Right atrium auricular region (tissue), 2 donors: ENCODE data around the gene GPR17. TPM values are rescaled to one million over a fixed set of nuclear protein-coding genes. Genes with fewer than 3 reads are reported as not detected.

Source experiments
- DNase-seq: peaks from one replicate; pipeline ENCODE4 v3.0.0-alpha.2; 2019; ENCODE audit warnings: low spot score
- H3K27ac ChIP-seq, 2 donors: fragments of 200-600 bp; sonication (generic); 1 replicate in 1 of 2; 2 replicates in 1 of 2; pipeline ENCODE4 v1.5.1; 2016 to 2019
- H3K27me3 ChIP-seq, 2 donors: fragments of 200-600 bp; sonication (generic); one replicate each; pipeline versions ENCODE4 v1.5.1 to v1.6.0; 2017 to 2019
- H3K36me3 ChIP-seq: fragments of 200-600 bp; sonication (generic); one replicate; pipeline ENCODE4 v1.5.1; 2016
- H3K4me1 ChIP-seq, 2 donors: fragments of 200-600 bp; sonication (generic); one replicate each; pipeline versions ENCODE4 v1.5.1 to v1.6.0; 2017 to 2019
- H3K4me3 ChIP-seq, 2 donors: fragments of 200-600 bp; sonication (generic); 1 replicate in 1 of 2; 2 replicates in 1 of 2; pipeline ENCODE4 v1.5.1; 2017 to 2019; ENCODE audit warnings: mild to moderate bottlenecking in 1 of 2, moderate library complexity in 1 of 2
- H3K9me3 ChIP-seq, 2 donors: fragments of 200-600 bp; sonication (generic); one replicate each; pipeline ENCODE4 v1.5.1; 2019
- total RNA-seq, 2 donors: library from RNA; depleted of rRNA; stranded (reverse); fragments of >200 nt; gene quantifications; one replicate each; pipeline ENCODE4 v1.1.0, GENCODE V29; 2016
- TF ChIP-seq, protein P1 (sequence below), 2 donors: fragments of 200-600 bp; sonication (generic); IDR thresholded peaks; one replicate each; pipeline ENCODE4 v1.5.1; 2019; ENCODE audit warnings: antibody characterized with exemption in 2 of 2

Gene GPR17
- total RNA-seq, 2 donors from 2014 or later, result 0.24 TPM; not detected in 1

DNA sequence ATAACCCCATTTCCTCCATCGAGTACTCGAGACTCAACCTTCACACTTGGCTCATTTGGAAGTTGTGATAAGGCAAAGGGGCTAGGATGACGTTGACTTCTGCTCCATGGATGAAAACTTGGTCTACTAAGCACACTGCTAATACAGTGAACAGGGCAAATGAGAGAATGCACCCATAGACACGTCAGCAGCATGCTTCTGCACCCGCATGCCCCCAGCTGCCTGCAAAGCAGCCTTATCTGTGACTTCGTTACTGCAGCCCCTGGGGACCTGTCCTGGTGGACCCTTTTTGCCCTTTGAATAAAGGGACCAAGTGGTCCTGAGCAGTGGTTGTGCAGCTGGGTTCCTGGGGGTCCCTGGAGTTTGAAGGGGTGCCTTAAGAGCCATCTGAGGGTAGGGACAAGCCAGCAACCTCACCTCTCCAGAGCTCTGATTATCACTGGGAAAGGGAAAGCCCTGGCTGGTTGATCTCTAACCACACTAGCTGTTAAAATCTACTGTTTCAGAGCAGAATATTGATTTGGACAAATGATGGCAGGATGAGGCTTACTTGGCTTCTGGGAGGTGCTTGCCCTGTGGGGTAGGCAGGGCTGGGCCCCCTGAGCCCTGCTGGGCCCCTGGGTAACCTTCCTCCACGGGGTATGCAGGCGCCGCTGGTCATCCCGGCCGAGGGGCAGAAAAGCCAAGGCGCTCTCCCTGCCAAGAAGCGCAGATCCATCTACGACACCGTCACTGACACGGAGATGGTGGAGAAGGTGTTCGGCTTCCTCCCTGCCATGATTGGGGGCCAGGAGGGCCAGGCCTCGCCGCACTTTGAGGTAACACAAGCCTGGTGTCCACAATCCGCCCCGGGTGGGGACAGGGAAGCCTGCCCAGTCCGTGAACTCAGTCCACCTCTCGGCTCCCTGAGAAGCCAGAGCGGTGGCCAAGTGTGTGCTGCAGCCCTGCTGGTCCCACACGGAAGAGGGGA lies 37.6 kb upstream of the GPR17 start:
- H3K36me3 ChIP-seq, result no peaks in the 10 kb centered on the region
- peaks cover 0 to 13% of the 10 kb centered on the region in 2 donors for H3K9me3 ChIP-seq
- H3K27ac ChIP-seq, result no peak overlapping the region
- DNase-seq, result no peak
- TF ChIP-seq, protein P1, sequence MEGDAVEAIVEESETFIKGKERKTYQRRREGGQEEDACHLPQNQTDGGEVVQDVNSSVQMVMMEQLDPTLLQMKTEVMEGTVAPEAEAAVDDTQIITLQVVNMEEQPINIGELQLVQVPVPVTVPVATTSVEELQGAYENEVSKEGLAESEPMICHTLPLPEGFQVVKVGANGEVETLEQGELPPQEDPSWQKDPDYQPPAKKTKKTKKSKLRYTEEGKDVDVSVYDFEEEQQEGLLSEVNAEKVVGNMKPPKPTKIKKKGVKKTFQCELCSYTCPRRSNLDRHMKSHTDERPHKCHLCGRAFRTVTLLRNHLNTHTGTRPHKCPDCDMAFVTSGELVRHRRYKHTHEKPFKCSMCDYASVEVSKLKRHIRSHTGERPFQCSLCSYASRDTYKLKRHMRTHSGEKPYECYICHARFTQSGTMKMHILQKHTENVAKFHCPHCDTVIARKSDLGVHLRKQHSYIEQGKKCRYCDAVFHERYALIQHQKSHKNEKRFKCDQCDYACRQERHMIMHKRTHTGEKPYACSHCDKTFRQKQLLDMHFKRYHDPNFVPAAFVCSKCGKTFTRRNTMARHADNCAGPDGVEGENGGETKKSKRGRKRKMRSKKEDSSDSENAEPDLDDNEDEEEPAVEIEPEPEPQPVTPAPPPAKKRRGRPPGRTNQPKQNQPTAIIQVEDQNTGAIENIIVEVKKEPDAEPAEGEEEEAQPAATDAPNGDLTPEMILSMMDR (IDR thresholded peaks at IDR 0.05), result no peak
- H3K27me3 ChIP-seq, result no peaks in the 10 kb centered on the region
- H3K4me3 ChIP-seq, result no peak overlapping the region
- no peaks in the 10 kb centered on the region for H3K4me1 ChIP-seq

DNA sequence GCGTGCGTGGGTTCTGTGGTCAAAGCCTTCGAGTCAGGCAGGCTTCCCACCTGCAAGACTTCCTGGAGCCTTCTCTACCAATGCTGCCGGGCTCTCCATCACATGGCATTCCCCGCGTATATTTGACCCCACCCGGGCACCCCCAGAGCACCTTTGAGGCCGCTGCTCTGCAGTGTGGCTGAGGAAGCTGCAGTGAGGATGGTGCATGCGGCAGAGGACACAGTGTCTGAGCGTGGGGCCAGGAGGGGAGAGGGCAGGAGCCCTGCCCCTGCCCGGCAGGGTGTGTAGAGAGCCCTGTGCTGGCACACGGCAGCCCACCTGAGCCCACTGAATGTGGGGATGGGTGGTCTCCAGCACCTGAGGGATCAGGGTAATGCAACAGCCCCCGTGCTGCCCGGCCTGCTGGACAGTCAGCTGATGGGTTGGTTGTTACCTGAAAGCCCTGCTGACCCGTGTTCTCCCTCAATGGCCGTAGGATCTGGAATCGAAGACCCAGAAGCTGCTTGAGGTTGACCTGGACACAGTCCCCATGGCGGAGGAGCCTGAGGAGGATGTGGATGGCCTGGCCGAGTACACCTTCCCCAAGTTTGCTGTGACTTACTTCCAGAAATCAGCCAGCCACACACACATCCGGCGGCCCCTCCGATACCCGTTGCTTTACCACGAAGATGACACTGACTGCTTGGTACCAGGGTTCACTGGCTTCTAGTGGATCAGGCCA lies 36.8 kb upstream of the GPR17 start:
- TF ChIP-seq, protein P1 (IDR thresholded peaks at IDR 0.05), result no peak
- Histone ChIP-seq H3K4me1 (no peaks in the 10 kb centered on the region), H3K36me3 (no peaks in the 10 kb centered on the region), H3K4me3 (no peak overlapping the region), H3K9me3 (peaks cover 0 to 14% of the 10 kb centered on the region in 2 donors), H3K27ac (no peak overlapping the region), H3K27me3 (no peaks in the 10 kb centered on the region)
- no peak for DNase-seq

DNA sequence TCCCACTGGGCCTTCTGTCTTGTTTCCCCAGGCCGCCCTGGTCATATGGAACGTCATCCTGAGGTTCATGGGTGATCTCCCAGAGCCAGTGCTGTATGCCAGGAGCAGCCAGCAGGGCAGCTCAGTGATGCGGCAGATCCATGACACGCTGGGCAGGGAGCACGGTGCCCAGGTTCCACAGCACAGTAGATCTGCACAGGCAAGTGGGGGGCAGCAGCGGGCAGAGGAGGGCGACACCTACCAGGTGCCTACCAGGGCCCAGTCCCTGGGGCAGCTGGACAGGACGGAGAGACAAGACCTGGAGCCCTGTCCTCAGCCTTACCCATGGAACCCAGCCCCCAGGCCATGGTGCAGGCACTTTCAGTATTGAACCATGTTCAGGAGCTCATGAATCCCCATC lies 36.1 kb upstream of the GPR17 start:
- no peaks in the 10 kb centered on the region for H3K27me3 ChIP-seq
- TF ChIP-seq, protein P1 (IDR thresholded peaks at IDR 0.05), result no peak
- H3K27ac ChIP-seq, result no peak overlapping the region
- peaks cover 0 to 14% of the 10 kb centered on the region in 2 donors for H3K9me3 ChIP-seq
- no peak for DNase-seq
- no peak overlapping the region for H3K4me3 ChIP-seq
- H3K36me3 ChIP-seq, result no peaks in the 10 kb centered on the region
- no peaks in the 10 kb centered on the region for H3K4me1 ChIP-seq

DNA sequence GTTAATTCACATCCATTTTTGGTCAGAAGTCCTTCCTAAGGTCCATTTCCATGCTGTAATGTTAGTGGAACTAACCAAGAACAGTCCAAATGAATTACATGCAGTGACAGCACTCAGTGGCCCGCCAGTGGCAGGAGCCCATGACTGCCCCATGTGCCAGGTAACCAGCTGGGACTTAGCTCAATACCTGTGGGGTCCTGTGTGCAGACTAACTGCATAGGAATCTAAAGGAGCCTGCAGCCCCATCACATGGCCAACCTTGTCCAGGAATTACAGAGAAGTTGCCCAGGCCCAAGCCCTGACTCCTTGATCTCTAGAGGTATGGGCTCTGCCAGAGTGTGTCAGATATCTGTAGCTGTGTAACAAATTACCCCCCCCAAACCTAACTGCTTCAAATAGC lies 35.4 kb upstream of the GPR17 start:
- no peaks in the 10 kb centered on the region for H3K27me3 ChIP-seq
- TF ChIP-seq, protein P1 (IDR thresholded peaks at IDR 0.05), result no peak

DNA sequence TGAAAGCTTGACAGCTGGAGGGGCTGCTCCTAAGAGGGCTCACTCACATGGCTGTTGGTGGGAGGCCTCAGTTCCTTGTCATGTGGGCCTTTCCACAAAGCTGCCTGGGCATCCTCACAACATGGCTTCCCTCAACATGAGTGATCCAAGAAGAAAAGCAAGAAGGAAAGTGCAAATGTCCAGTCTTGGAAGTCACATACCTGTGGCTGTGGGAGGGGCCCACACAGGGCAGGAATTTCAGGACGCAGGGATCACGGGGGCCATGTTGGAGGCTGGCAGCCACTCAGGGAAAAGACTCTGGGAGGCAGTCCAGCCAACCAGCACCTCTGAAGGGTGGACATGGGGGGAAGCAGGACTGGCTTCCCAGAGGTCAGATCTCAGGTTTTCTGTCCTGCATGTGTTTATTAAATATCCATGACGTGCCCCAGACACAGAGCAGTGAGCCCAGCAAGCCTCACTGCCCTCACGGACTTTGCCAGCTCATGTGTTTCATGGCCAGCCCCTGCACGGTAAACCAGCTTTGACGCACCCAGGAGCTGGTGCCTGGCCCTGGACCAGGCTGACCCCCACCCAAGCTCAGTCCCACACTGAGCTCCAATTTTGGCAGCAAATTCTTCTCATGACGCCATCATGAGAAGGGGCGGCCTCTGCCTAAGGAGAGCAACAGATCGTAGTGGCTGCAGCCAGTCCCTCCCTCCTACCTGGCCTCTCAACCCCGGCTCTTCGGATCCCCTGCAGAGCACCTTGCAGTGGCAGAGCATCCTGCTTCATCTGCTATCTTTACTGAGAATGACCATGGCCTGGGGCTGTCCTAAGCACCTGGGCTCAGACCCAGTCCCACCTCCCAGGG lies 34.7 kb upstream of the GPR17 start:
- Histone ChIP-seq H3K36me3 (no peaks in the 10 kb centered on the region), H3K27ac (no peak overlapping the region), H3K9me3 (peaks cover 0 to 14% of the 10 kb centered on the region in 2 donors), H3K27me3 (no peaks in the 10 kb centered on the region), H3K4me3 (no peak overlapping the region), H3K4me1 (no peaks in the 10 kb centered on the region)
- TF ChIP-seq, protein P1 (IDR thresholded peaks at IDR 0.05), result no peak
- DNase-seq, result no peak

More for the DNA sequence above, 35.4 kb upstream of the GPR17 start:
- no peak overlapping the region for H3K4me3 ChIP-seq
- H3K27ac ChIP-seq, result no peak overlapping the region
- peaks cover 0 to 14% of the 10 kb centered on the region in 2 donors for H3K9me3 ChIP-seq
- no peak for DNase-seq
- no peaks in the 10 kb centered on the region for H3K36me3 ChIP-seq
- no peaks in the 10 kb centered on the region for H3K4me1 ChIP-seq
